NCI-H2196 (cell line): ENCODE data around the gene FAT2.
"Not testable (repeated sequence)": the region's sequence is repeated elsewhere in the genome, so short reads cannot be mapped to it uniquely, and the experiment has no call there.

Experiments used
- DNase-seq: peaks from one replicate; lab custom pipeline; 2025; ENCODE audit not compliant: unreplicated experiment; lab: John Stamatoyannopoulos, UW

The FAT2 gene

DNA sequence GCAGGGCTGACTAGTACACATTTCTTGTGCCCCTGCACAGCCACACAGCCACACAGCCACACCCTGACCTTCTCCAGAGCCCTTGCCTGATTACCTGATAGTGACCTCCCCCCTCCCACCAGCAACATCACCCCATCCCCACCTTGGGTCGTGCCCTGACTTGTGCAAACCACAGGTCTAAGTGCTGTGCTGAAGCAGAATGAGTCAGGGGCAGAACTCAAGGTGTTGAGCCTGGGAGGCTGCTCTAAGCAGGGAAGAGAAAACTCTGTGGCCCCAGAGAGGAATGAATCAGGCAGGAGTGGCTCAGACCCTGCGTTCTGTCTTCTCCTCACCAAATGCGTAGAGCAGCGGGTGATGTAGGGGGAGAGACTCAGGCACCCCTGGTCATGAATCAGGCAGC lies 24.3 kb upstream of the FAT2 start:
- DNase-seq: no peak

DNA sequence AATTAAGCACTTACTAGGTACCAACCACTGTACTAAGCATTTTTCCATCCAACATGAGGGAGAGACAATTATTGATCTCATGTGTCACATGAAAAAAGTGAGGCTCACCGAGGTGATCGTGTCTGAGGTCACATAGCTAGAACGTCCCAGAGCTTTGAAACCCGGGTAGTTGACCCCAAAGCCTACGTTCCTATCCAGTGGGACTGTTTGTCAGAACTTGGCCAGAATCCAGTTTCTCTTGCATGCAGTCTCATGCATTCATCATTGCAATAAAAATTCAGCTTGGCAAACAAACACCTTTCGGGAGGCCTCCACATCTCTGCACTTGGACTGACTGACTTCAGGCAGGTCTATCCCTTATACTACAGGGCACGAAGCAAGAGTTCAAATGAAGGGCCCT lies 23.4 kb upstream of the FAT2 start:
- DNase-seq: no peak

DNA sequence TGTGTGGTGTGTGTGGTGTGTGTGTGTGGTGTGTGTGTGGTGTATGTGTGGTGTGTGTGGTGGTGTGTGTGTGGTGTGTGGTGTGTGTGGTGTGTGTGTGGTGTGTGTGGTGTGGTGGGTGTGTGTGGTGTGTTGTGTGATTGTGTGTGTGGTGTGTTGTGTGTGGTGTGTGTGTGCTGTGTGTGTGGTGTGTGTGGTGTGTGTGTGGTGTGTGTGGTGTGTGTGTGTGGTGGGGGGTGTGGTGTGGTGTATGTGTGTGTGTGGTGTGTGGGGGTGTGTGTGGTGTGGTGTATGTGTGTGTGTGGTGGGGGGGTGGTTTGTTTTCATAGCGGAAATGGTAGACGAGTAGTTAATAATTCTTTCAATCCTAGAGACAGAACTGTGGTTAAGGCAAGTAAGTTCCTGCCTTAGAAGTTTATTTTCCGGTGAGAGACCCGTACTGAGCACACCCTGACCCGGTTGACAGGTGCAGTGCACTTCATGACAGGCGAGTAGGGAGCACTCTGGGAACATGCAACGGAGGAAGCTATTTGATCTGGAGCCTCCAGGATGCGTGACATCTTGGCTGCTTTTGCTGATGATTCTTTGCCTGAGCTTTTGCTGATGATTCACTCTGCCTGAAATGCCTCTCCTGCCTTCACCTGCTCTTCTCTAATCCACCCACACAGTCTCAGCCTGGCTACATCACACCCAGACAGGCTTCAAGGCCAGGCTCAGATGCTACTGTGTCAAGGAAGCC lies 21.7 kb upstream of the FAT2 start:
- DNase-seq: no peak

DNA sequence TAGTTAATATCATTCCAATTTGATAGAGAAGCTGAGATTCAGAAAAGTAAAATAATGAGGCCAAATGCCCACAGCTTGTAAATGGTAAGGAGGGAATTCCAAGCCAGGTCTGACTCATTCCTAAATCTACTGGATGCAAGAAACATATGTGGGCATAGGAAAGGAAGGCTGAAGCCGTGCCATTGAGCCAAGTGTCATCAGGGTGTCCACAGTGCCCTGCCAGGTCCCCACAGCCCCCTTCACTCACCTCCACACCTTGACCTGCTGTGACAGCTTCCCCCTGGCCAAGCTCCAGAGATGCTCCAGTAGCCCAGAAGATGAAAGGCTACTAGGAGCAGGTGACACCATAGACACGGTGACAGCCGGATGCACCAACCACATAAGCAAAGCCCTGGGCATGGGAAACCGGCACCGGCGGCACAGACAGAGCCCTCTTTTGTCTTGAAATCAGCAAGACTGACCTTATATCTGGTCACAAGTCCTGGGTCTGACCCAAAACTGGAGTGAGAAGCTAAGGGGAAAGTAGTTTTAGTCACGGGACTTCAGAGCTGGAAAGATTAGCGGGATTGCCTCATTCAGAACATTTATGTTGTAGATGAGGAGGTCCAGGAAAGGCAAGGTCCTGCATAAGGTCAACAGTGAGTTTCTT lies 20.1 kb upstream of the FAT2 start:
- no peak for DNase-seq

DNA sequence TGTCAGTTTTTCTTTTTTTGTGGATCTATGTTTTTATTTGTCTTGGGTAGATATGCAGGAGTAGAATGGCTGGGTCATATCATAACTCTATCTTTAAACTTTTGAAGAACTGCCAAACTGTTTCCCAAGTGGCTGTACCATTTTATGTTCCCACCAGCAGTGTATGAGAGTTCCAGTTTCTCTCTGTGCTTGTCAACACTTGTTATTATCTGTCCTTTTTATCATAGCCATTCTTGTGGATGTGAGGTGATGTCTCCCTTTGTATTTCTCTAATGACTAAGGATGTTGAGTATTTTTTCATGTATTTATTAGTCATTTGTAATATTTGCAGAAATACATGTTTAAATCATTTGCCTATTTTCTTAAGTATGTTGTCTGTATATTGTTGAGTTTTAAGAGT lies 17.4 kb upstream of the FAT2 start:
- no peak for DNase-seq

DNA sequence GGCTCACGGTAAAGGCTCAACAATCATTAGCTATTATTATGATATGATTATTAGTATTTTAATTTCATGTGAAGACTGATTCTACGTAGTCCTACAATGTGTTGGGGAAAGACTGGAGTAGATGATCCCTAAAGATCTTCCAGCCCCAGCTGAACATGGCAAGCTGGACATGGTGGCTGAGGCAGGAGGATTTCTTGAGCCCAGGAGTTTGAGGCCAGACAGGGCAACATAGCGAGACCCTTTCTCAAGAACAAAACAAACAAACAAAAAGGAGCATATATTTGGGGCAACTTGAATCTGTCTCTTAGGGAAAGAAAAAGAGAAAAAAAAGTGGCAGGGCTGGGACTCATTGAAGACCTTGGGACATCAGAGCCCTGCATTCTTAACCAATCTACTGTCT lies 16.2 kb upstream of the FAT2 start:
- DNase-seq: no peak

DNA sequence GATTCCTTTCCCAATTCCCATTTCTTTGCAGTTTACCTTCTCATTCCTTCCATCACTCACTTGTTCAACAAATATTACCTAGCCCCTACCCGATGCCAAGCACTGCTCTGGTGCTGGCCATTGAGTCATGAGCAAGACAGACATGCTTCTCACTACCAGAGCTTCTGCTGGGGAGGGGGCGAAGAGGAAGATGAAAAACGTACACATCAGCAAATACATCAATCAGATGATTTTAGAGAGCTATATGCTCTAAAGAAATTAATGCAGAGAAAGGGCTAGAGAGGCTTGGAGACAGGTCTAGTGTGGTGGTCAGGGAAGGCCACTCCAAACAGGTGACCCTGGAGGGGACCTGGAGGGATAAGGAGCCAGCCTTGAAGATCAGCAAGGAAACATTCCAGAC lies 14.4 kb upstream of the FAT2 start:
- no peak for DNase-seq

DNA sequence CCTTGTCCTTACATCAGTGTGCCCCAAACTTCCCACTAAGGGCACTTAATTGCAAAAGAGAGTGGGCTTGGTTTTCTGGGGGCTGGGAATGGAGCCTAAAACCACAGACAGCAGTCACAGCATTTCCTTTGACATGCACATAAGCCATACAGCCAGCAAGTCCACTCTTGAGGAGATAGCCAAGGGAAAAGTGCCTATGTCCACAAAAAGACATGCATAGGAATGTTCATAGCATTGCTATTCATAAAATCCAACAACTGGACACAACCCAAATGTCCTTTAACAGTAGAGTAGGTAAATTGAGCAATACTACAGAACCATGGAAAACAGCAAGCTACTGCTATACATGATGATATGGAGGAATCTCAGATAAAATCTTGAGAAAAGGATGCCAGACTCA lies 11.7 kb upstream of the FAT2 start:
- no peak for DNase-seq

DNA sequence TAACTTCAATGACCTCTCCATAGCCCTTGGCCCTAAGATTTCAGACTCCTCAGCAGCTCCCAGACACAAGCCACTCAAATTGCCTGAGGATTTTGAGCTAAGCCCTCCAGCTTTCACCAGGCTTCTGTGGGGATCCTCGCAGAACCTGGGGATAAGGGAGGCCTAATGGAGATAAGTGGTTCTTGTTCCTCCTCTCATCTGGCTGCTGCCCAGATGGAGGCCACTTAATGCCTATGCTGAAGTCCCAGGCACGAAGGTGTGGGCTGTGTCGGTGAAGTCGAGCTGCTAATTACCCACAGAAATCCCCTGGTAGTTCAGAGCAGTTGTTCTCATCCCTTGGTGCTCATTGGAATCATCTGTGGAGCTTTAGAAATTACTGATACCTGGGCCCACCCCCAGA lies 10.3 kb upstream of the FAT2 start:
- DNase-seq: no peak

DNA sequence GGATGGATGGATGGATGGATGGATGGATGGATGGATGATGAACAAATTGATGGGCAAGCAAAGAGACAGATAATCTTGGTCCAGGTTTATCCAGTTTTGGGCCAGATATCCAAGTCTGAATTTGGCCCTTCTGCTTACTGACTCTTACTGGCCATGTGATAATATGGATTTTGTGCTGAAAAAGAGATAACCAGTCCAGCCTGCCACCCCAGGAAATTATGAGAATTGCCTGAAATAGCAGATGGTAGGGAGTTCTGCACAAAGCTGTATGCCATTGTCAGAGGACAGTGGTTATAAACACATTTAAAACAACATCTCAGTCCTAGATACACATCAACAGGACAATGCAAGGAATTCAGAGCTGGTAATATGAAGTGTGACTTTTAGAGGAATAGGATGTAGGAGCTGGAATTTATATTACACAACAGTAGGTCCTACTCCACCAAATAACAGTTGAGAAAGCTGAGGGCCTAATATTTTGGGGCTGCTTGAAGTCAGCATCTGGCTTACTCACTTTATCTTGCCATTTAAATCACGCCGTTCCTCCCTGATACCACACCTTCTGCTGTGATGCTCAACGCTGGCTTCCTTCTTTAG lies 9.0 kb upstream of the FAT2 start:
- no peak for DNase-seq

DNA sequence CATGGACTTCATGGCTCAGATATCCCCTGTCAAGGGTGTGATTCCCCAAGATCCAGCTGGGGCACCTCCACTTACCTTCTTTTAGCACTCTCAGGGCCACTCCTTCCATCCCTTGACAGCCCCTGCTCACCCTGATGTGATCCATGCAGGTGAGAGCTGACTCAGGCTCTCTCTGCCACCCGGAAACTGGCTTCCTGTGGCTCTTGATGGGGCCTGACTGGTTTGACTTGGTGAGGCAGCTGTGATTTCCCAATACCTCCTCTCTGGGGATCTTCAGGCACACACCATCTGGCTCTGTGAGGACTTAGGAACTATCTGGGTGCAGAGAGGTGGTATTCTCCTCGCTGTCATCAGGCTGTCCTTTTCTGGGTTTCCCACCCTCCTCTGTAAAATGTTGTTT lies 7.9 kb upstream of the FAT2 start:
- no peak for DNase-seq

DNA sequence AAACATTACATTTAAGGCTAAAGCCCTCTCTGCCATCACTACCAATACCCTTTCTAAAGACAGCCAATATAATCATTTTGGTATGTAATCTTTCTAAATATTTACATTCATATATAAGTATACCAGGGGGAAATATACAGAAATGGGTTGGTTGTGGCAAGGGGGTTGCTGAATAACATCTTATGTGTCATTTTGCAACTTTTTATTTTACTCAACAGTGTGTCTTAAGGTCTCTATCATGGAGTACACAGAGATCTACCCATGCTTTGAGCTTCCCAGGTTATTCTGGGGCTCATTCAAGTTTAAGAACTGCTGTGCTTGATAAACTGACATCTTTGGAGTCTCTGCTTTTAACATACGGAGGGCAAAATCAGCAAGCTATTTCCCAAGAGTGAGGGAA lies 7.4 kb upstream of the FAT2 start:
- DNase-seq: no peak

DNA sequence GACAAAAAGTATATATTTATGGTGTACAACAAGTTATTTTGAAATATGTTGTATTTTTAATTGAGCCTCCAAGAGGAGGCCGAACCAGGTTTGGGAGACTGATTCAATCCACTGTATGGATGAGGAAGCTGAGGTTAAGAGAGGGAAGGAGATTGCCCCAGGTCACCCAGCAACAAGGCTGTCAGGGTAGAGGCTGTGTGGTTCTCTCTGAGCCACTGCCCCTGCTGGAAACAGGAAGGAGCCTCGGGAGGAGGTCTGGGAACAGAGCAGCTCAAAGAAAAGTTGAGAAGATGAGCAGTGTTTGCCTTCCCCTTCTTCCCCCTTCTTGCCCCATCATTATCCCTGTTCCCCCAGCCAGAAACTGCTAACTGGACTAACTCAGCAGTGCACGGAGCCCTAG lies 6.6 kb upstream of the FAT2 start:
- DNase-seq: no peak

DNA sequence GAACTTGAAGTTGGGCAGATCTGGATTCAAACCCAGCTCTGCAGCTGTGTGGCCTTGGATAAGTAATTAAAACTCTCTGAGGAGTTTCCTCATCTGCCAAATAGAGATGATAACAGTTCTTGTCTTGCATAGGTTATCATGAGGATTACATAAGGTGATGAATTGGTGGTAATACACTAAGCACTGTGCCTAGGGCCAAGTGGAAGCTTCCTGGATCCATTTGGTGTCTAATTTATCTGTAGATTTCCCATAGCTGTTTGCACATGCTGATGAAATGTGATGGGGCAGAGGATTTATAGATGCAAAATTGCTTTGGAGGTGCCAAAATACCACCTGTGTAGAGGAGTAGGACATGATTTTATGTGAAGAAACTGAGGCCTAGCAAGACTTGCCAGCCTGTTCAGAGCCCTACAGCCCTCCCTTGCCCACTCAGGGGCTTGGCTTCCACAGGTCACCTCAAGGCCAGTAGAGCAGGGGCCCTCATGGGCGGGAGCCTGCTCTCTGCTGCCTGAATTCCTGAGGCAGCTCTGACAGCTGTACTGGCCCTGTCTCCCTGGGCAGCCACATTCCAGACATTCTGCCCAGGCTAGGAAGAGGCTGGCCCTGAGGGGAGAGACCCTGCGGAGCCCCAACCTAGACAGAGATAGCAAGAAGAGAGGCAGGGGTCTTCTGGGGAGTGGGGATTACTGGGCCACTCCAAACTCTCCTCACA lies 5.9 kb upstream of the FAT2 start:
- no peak for DNase-seq

DNA sequence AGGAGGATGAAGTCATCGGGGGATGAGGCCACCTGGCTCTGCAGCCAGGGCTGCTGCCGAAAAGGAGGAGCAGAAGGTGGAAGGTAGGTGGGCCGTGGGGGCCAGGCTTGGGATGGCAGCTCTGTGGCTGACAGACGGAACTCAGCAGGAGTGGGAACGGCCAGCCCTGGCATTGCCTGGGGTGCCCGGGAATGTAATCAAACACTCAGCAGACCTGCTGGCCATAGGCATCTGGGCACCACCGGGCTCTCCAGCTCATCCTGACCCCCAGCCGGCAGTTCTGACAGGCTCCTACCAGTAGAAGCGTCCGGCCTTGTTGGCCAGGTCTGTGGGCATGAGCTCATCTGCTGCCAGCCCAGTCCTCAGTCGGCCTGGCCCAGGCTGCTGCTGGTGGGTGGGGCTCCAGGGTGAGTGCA lies 4.3 kb upstream of the FAT2 start:
- DNase-seq: no peak

DNA sequence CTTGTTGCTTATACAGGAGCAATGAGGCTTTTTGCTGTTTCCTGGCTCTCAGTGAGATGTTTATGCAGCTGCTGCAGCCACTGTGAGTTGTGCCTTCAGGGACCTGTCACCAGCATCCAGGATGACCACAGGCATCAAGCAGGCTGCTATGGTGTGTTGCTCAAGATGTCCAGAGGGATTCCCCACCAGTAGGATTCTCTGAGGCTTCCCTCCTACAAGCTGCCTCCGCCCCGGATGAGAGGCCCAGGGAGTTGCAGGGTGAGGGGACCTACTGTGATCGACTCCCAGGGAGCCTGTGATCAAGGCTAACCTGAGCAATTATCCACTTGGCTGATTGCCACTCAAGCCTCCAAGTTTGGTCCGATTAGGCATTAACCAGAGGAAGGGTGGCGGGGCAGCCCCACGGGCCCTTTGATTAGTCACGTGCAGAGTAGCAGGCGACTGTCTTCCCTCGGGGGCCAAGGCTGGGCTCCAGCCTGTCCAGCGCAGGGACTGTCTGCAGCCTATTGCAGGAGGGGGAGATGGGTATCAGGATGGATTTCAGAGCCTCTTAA lies 1.8 kb upstream of the FAT2 start:
- no peak for DNase-seq

DNA sequence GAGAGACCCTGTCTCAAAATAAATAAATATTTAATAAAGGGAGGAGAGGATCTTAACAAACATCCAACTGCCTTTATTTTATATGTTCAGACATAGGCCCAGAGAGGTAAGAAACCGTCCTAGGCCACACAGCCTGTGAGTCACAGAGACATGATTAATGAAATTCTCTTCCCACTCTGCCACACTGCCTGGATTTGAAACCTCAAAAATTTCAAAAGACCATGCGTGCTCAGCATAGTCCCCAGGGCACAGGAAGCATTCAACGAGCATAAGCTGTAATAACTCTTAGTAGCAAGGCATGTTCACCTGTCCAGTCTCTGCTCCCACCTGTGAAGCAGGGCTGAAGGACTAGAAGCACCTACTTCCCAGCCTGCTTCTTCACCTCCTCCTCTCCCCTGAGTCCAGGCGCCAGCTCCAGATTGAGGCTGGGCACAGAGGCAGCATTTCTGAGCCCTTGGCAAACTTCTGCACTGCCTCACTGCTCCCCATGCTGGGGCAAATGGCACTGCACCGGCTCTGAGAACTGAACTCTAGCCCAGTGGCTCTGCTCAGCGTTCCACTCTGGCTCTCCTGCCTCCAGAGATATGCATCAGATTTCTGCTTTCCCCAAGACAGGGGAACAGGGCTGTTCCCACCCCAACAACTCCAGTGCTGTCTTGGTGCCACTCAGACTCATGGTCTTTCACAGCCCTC lies 1.1 kb downstream of the FAT2 start:
- DNase-seq: no peak

DNA sequence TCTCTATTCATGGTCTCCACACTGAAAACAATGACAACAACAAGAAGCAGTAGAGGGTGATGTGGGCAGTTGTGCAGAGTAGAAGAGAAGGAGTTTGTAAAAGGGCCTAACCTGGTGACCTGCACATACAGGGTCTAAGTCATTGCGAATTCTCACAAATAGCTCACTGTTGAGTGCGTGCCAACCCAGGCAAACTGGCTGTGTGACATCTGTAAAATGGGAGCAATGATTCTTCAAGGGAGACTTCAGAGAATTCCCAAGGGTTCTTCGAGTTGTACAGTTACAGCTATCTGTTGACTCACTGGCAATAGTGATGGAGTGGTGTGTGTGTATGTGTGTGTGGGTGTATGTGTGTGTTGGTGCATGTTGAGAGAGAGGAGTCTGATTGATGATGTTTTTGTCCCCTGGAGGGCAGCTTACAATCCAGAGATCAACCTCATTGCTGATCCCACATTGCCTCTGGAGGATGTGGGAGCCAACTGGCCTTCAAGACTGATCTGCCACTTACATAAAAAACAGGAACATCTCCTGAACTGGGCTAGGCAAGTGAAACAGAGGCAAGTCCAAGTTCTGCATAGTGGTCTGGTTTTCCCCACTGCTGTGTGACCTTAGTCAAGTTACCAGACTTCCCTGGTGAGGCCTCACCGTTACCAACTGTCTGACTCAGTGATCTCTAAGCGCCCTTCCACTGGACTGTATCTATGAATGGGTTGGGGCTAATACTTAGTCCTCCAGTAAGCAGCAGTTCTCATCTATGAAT lies 3.2 kb downstream of the FAT2 start:
- no peak for DNase-seq

DNA sequence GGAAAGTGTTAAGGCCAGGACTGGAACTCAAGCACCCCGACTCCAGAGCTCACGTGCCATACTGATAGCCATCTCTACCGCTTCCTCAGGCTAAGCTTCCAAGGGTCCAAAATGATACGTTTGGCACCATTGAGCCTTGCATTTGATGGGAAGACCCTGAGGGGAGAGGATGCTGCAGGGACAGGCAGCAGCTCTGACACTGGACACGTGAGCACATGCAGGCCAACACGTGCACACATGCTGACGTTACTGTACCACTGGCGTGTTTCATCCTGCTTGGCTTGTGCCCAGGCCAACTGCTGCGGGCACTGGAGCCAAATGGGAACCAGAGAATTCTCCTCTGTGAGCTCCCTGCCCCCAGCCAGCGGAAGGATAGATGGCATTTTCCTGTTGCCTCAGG lies 5.2 kb downstream of the FAT2 start:
- no peak for DNase-seq

DNA sequence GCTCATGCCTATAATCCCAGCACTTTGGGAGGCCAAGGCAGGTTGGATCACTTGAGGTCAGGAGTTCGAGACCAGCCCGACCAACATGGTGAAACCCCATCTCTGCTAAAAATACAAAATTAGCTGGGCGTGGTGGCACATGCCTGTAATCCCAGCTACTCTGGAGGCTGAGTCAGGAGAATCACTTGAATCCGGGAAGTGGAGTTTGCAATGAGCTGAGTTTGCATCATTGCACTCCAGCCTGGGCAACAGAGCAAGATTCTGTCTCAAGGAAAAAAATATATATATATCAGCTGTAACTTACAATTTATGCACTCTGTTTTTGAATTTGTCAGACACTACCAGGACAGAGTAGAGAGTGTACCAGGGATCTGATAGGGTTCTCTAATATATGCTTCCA lies 5.8 kb downstream of the FAT2 start:
- DNase-seq: not testable (repeated sequence)
